ENCODE measurements around the gene IFNAR1. TPM values are rescaled to one million over a fixed set of nuclear protein-coding genes. Genes with fewer than 3 reads are reported as not detected.
A peak's percentile ranks its signal among the peaks of the same experiment; 100 is the strongest.

Gene IFNAR1
- total and polyA plus RNA-seq, 2 of the 8 experiments (the other 6 are each of a cell fraction or from before 2014, with no cell fraction given), result 3.1 to 17.1 TPM

DNA sequence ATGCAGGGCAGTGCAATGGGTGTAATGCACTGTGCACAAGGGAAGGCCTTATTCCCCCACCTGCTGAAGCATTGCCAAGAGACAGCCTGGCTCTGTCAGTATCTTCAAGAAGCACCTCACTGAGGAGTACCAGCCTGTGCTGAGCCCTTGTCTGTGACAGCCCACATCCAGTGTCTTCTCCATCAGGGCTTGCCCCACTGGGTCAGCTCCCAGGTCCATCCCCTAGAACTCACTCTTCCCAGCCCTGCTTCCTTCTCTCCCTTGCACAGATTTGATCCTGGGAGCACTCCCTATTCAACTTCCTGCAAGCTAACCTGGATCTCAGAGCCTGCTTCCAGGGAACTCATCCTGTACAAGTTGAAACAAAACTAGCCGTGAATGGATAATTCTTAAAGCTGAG, 44.8 kb downstream of the IFNAR1 start:
- no peaks in the 10 kb centered on the region for H3K23me2 ChIP-seq (ENCODE audit: low read depth, low read length)
- no peaks in the 10 kb centered on the region for H3K79me1 ChIP-seq (ENCODE audit: low read depth, low read length)
- 92% methylated on average over 1 of the region's 1 CpG; no CpG with 5 or more reads in 1 of the 2 experiments for WGBS, 2 experiments (ENCODE audit: extremely low coverage in 1 of 2, insufficient coverage in 1 of 2, insufficient read length in 1 of 2, insufficient replicate concordance in 2 of 2, low coverage in 1 of 2, low lambda C conversion rate in 2 of 2, missing lambda C conversion rate in 1 of 2)
- no peak overlapping the region for H3K56ac ChIP-seq (replicated peaks; ENCODE audit: insufficient read length, low read depth, low read length)
- H3K18ac ChIP-seq (ENCODE audit: extremely low read depth, low read length), result peak overlapping the region; percentile 65; the same call in 1 of the 2 replicates
- peak overlapping the region; percentile 91; the same call in 1 of the 2 replicates for H2AK5ac ChIP-seq (ENCODE audit: low read depth, low read length)
- peak overlapping the region; percentile 98; the same call in 1 of the 2 replicates for H2BK12ac ChIP-seq (ENCODE audit: low read depth, low read length)
- H4K91ac ChIP-seq (replicated peaks; ENCODE audit: insufficient read length, low read length), result peak overlapping the region; percentile 66
- H4K5ac ChIP-seq (ENCODE audit: insufficient read length, low read depth, low read length), result no peak overlapping the region
- H3K79me2 ChIP-seq (ENCODE audit: control insufficient read depth in 1 of 2, insufficient read depth in 2 of 2, low read length in 2 of 2), result no peaks in the 10 kb centered on the region
- H2AFZ ChIP-seq (ENCODE audit: low read length), result no peak overlapping the region
- no peak overlapping the region for H3K27ac ChIP-seq (ENCODE audit: low read depth, low read length)
- H3K9me3 ChIP-seq (ENCODE audit: insufficient read depth in 2 of 2, low read depth in 1 of 2, low read length in 1 of 2), result peaks cover 7 to 8% of the 10 kb centered on the region in 2 experiments
- H2BK15ac ChIP-seq (ENCODE audit: low read length), result peak overlapping the region; percentile 88; the same call in 1 of the 2 replicates
- no peak overlapping the region for H3K23ac ChIP-seq (ENCODE audit: insufficient read length)
- DNase-seq (ENCODE audit: low read depth in 1 of 2, low spot score in 2 of 2), result no peak
- peak overlapping the region; percentile 98 for H2BK20ac ChIP-seq (ENCODE audit: low read length)
- no peak overlapping the region for H3K4me2 ChIP-seq (ENCODE audit: insufficient read depth in 1 of 2, low read depth in 2 of 2, low read length in 2 of 2)
- peaks cover 0 to 12% (median 3%) of the 10 kb centered on the region in 4 experiments; a peak in 4 of 7 replicates for H3K4me1 ChIP-seq (replicated peaks in 1 of 4; ENCODE audit: control insufficient read depth in 3 of 4, insufficient read depth in 4 of 4, low read length in 3 of 4)
- ChIA-PET CTCF (ENCODE audit: partially characterized antibody) (interaction anchor here (1.0 to 4.8 kb wide), 9 partner anchors 9 to 168 kb away, joined by 3 to 17 read pairs (median 4); no protein-coding TSS in a partner anchor), POLR2A (ENCODE audit: partially characterized antibody) (interaction anchor here (0.8 to 1.3 kb wide), 2 partner anchors 8 to 9 kb away, joined by 3 to 8 read pairs; no protein-coding TSS in a partner anchor)
- H4K20me1 ChIP-seq (replicated peaks in 1 of 2; ENCODE audit: control insufficient read depth in 1 of 2, insufficient read depth in 2 of 2, low read length in 2 of 2), result no peaks in the 10 kb centered on the region
- H3K9ac ChIP-seq (replicated peaks in 1 of 4; ENCODE audit: extremely low read depth in 1 of 4, low read depth in 3 of 4, low read length in 3 of 4), result no peak overlapping the region
- H3K27me3 ChIP-seq (replicated peaks in 1 of 4; ENCODE audit: control insufficient read depth in 3 of 4, extremely low read depth in 1 of 4, insufficient read depth in 3 of 4, low read length in 3 of 4), result no peaks in the 10 kb centered on the region
- H3K4ac ChIP-seq (replicated peaks; ENCODE audit: insufficient read length, low read depth, low read length), result no peak overlapping the region
- H3K4me3 ChIP-seq (ENCODE audit: extremely low read depth in 1 of 4, insufficient read depth in 2 of 4, low read depth in 3 of 4, low read length in 4 of 4), result no peak overlapping the region
- H3K14ac ChIP-seq (ENCODE audit: insufficient read length), result no peak overlapping the region
- no peak for FAIRE-seq
- 0 out of 2 replicates have a peak overlapping the region, but pooled peaks have one; percentile 37 for H2BK5ac ChIP-seq (ENCODE audit: low read depth, low read length)
- H3K36me3 ChIP-seq (ENCODE audit: control insufficient read depth in 2 of 4, insufficient read depth in 4 of 4, low read length in 3 of 4), result no peaks in the 10 kb centered on the region
- H2BK120ac ChIP-seq (replicated peaks; ENCODE audit: low read depth, low read length), result no peak overlapping the region
- peak overlapping the region; percentile 35; the same call in 1 of the 2 replicates for H4K8ac ChIP-seq (ENCODE audit: extremely low read depth, insufficient read depth, low read length)
- TF ChIP-seq, protein P1, sequence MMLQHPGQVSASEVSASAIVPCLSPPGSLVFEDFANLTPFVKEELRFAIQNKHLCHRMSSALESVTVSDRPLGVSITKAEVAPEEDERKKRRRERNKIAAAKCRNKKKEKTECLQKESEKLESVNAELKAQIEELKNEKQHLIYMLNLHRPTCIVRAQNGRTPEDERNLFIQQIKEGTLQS (IDR thresholded peaks at IDR 0.05; ENCODE audit: insufficient read depth, low read depth, low read length), result no peak
- TF ChIP-seq TBP (IDR thresholded peaks at IDR 0.05; ENCODE audit: low read depth, low read length) (no peak), GABPA (IDR thresholded peaks at IDR 0.05; ENCODE audit: borderline replicate concordance, insufficient read depth, low read length) (no peak), KDM4A (IDR thresholded peaks at IDR 0.05; ENCODE audit: low read depth, low read length, severe bottlenecking) (no peak), GTF2F1 (IDR thresholded peaks at IDR 0.05; ENCODE audit: borderline replicate concordance, low read depth, low read length) (no peak), EP300 (IDR thresholded peaks at IDR 0.05; ENCODE audit: borderline replicate concordance in 1 of 2, low read depth in 2 of 2, low read length in 2 of 2) (no peak), E2F6 (IDR thresholded peaks at IDR 0.05) (no peak), KDM1A (IDR thresholded peaks at IDR 0.05; ENCODE audit: borderline replicate concordance, low read length) (no peak)
